Neural cell (in vitro differentiated cells): ENCODE data around the gene PRRG3. TPM values are rescaled to one million over a fixed set of nuclear protein-coding genes. Genes with fewer than 3 reads are reported as not detected.

Experiments
- H2AFZ ChIP-seq: fragments of 200-600, 300-800 bp; sonication (generic), shearing (Covaris generic); 2 replicates; pipeline ENCODE4 v1.6.0; 2014; ENCODE audit warnings: low read depth, mild to moderate bottlenecking, antibody characterized with exemption, low read length, moderate library complexity
- H3F3A ChIP-seq: fragments of 200-600 bp; shearing (Covaris generic); 2 replicates; pipeline ENCODE4 v1.6.1; 2016; ENCODE audit warnings: mild to moderate bottlenecking, moderate library complexity, mixed read lengths, antibody characterized with exemption, low read length; ENCODE audit not compliant: insufficient read depth, poor library complexity, severe bottlenecking
- H3K27ac ChIP-seq: fragments of 200-600, 300-800 bp; sonication (generic), shearing (Covaris generic); 2 replicates; pipeline ENCODE4 v1.5.1; 2014; ENCODE audit warnings: mild to moderate bottlenecking, low read length, moderate library complexity
- H3K27me3 ChIP-seq: fragments of 300-800, 200-600 bp; sonication (generic), shearing (Covaris generic); 2 replicates; pipeline ENCODE4 v1.6.0; 2014; ENCODE audit warnings: mild to moderate bottlenecking, low read depth, low read length, moderate library complexity; ENCODE audit not compliant: insufficient read depth
- H3K36me3 ChIP-seq: fragments of 300-800, 200-600 bp; sonication (generic), shearing (Covaris generic); 2 replicates; pipeline ENCODE4 v1.5.1; 2014; ENCODE audit warnings: mild to moderate bottlenecking, antibody characterized with exemption, low read length, moderate library complexity; ENCODE audit not compliant: insufficient read depth
- H3K4me2 ChIP-seq: fragments of 300-800, 200-600 bp; sonication (generic), shearing (Covaris generic); 2 replicates; pipeline ENCODE4 v1.6.0; 2014; ENCODE audit warnings: mild to moderate bottlenecking, low read length
- H3K4me3 ChIP-seq: fragments of 300-800, 200-600 bp; sonication (generic), shearing (Covaris generic); 2 replicates; pipeline ENCODE4 v1.5.1; 2014; ENCODE audit warnings: mild to moderate bottlenecking, low read length, moderate library complexity
- H3K79me2 ChIP-seq: fragments of 200-600 bp; shearing (Covaris generic); replicated peaks from 2 replicates; pipeline ENCODE4 v1.6.0; 2014; ENCODE audit warnings: mild to moderate bottlenecking, low read length, moderate library complexity; ENCODE audit not compliant: insufficient read depth
- H3K9ac ChIP-seq: fragments of 300-800, 200-600 bp; sonication (generic), shearing (Covaris generic); 2 replicates; pipeline ENCODE4 v1.6.1; 2016; ENCODE audit warnings: mild to moderate bottlenecking, low read length, mixed read lengths
- H3K9me2 ChIP-seq: fragments of 200-600 bp; shearing (Covaris generic); 2 replicates; pipeline ENCODE4 v1.6.1; 2016; ENCODE audit warnings: mild to moderate bottlenecking, low read length, mixed read lengths; ENCODE audit not compliant: insufficient read depth
- H3K9me3 ChIP-seq: fragments of 200-600, 300-800 bp; sonication (generic), shearing (Covaris generic); 2 replicates; pipeline ENCODE4 v1.6.1; 2016; ENCODE audit warnings: mild to moderate bottlenecking, mixed run types, low read length, moderate library complexity, mixed read lengths
- H4K20me1 ChIP-seq: fragments of 200-600 bp; shearing (Covaris generic); 2 replicates; pipeline ENCODE4 v1.6.1; 2016; ENCODE audit warnings: mild to moderate bottlenecking, mixed run types; ENCODE audit not compliant: insufficient read depth
- CTCF ChIP-seq: fragments of 450-650 bp; IDR thresholded peaks from 2 replicates; pipeline ENCODE4 v1.5.1; 2014; ENCODE audit warnings: antibody characterized with exemption, mild to moderate bottlenecking, moderate library complexity; ENCODE audit not compliant: poor library complexity, severe bottlenecking
- EP300 ChIP-seq: fragments of 450-650 bp; conservative IDR thresholded peaks from 2 replicates; pipeline ENCODE4 v1.6.1; 2014; ENCODE audit warnings: antibody characterized with exemption, mild to moderate bottlenecking, moderate library complexity; ENCODE audit not compliant: poor library complexity, severe bottlenecking
- EZH2 ChIP-seq: fragments of 200-600, 300-800 bp; shearing (Covaris generic), sonication (generic); IDR thresholded peaks from 2 replicates; pipeline ENCODE4 v1.6.1; 2014; ENCODE audit warnings: antibody characterized with exemption, low read length, borderline replicate concordance, mild to moderate bottlenecking; ENCODE audit not compliant: insufficient read depth, poor library complexity, severe bottlenecking
- MXI1 ChIP-seq: fragments of 450-650 bp; conservative IDR thresholded peaks from 2 replicates; pipeline ENCODE4 v1.6.1; 2014; ENCODE audit warnings: antibody characterized with exemption, mild to moderate bottlenecking; ENCODE audit not compliant: poor library complexity, severe bottlenecking
- POLR2AphosphoS5 ChIP-seq: IDR thresholded peaks from 2 replicates; pipeline ENCODE4 v1.6.1; 2012
- RAD21 ChIP-seq: fragments of 450-650 bp; conservative IDR thresholded peaks from 2 replicates; pipeline ENCODE4 v1.6.1; 2014; ENCODE audit warnings: antibody characterized with exemption, mild to moderate bottlenecking, moderate library complexity
- REST ChIP-seq: IDR thresholded peaks from 2 replicates; pipeline ENCODE4 v1.6.1; 2012; ENCODE audit warnings: borderline replicate concordance
- SMC3 ChIP-seq: fragments of 450-650 bp; conservative IDR thresholded peaks from 2 replicates; pipeline ENCODE4 v1.6.1; 2014; ENCODE audit warnings: antibody characterized with exemption, mild to moderate bottlenecking, moderate library complexity; ENCODE audit not compliant: poor library complexity
- TAF1 ChIP-seq: IDR thresholded peaks from 2 replicates; pipeline ENCODE4 v1.6.1; 2012; ENCODE audit warnings: low read depth
- polyA plus RNA-seq: library from polyadenylated mRNA; depleted of rRNA; stranded (reverse); fragments of >200 nt; gene quantifications from 2 replicates; pipeline ENCODE4 v1.2.3, GENCODE V29; 2014

The PRRG3 gene
- polyA plus RNA-seq, 1 donor from 2014 or later, result not detected

- no peak overlapping the region for H3K27ac ChIP-seq
- no peak for TF ChIP-seq EP300
- H3F3A ChIP-seq, result no peaks in the 10 kb centered on the region
- H3K36me3 ChIP-seq, result no peaks in the 10 kb centered on the region
- no peaks in the 10 kb centered on the region for H3K79me2 ChIP-seq
- H3K9ac ChIP-seq, result no peak overlapping the region
- no peak overlapping the region for H3K4me2 ChIP-seq
- H3K9me3 ChIP-seq, result no peaks in the 10 kb centered on the region
- H4K20me1 ChIP-seq, result no peaks in the 10 kb centered on the region
- H2AFZ ChIP-seq, result no peak overlapping the region
- H3K9me2 ChIP-seq, result no peaks in the 10 kb centered on the region
- no peak overlapping the region for H3K4me3 ChIP-seq
- no peaks in the 10 kb centered on the region for H3K27me3 ChIP-seq
Measured at GRCh38 chrX:151703487-151703886, 8.2 kb downstream of the PRRG3 start.

GRCh38 chrX:151704041-151704663 lies 8.9 kb downstream of the PRRG3 start:
- Histone ChIP-seq H3K4me3 (no peak overlapping the region), H2AFZ (no peak overlapping the region), H3F3A (no peaks in the 10 kb centered on the region), H3K27ac (no peak overlapping the region), H3K9me2 (no peaks in the 10 kb centered on the region), H3K9me3 (no peaks in the 10 kb centered on the region), H4K20me1 (no peaks in the 10 kb centered on the region), H3K9ac (no peak overlapping the region), H3K27me3 (no peaks in the 10 kb centered on the region), H3K79me2 (no peaks in the 10 kb centered on the region), H3K36me3 (no peaks in the 10 kb centered on the region), H3K4me2 (no peak overlapping the region)
- no peak for TF ChIP-seq POLR2AphosphoS5
- TF ChIP-seq EP300, result no peak
- no peak for TF ChIP-seq REST
- no peak for TF ChIP-seq EZH2
- TF ChIP-seq RAD21, result no peak
- no peak for TF ChIP-seq CTCF
- no peak for TF ChIP-seq SMC3

- Histone ChIP-seq H3K27ac (no peak overlapping the region), H3K9me2 (no peaks in the 10 kb centered on the region), H3K4me3 (no peak overlapping the region), H4K20me1 (no peaks in the 10 kb centered on the region), H3K9me3 (no peaks in the 10 kb centered on the region), H3K27me3 (no peaks in the 10 kb centered on the region), H3K36me3 (no peaks in the 10 kb centered on the region), H3F3A (no peaks in the 10 kb centered on the region), H3K9ac (no peak overlapping the region), H3K79me2 (no peaks in the 10 kb centered on the region), H3K4me2 (no peak overlapping the region), H2AFZ (no peak overlapping the region)
- TF ChIP-seq MXI1, result no peak
- TF ChIP-seq EZH2, result no peak
- no peak for TF ChIP-seq SMC3
- TF ChIP-seq CTCF, result no peak
- TF ChIP-seq RAD21, result no peak
- no peak for TF ChIP-seq POLR2AphosphoS5
- TF ChIP-seq TAF1, result no peak
- no peak for TF ChIP-seq EP300
- TF ChIP-seq REST, result no peak
Measured at GRCh38 chrX:151708821-151709220, 13.6 kb downstream of the PRRG3 start.
